RWPE2 (cell line): ENCODE measurements around the gene TPGS2.
A peak's percentile ranks its signal among the peaks of the same experiment; 100 is the strongest.

Source experiments
- ATAC-seq: fragments of 200-7000 bp; cut with Tn5 transposase; 3 replicates; pipeline ENCODE4 v1.9.1; 2021; ENCODE audit warnings: low read depth
- DNase-seq: peaks from one replicate; pipeline ENCODE4 v3.0.0-alpha.2; 2020; ENCODE audit warnings: low spot score
- H3K27ac ChIP-seq: fragments of 450-650 bp; 2 replicates; pipeline ENCODE4 v1.5.1; 2017; ENCODE audit warnings: mild to moderate bottlenecking; ENCODE audit not compliant: poor library complexity, severe bottlenecking
- H3K27me3 ChIP-seq: fragments of 250-450 bp; sonication (Bioruptor Pico); 2 replicates; pipeline ENCODE4 v1.5.1; 2021; ENCODE audit warnings: mild to moderate bottlenecking, moderate library complexity; ENCODE audit not compliant: insufficient read depth, poor library complexity, severe bottlenecking
- H3K36me3 ChIP-seq: fragments of 250-450 bp; sonication (Bioruptor Pico); 2 replicates; pipeline ENCODE4 v1.5.1; 2020; ENCODE audit warnings: low read depth, mild to moderate bottlenecking, moderate library complexity
- H3K4me1 ChIP-seq: fragments of 250-450 bp; sonication (Bioruptor Pico); 2 replicates; pipeline ENCODE4 v1.5.1; 2021; ENCODE audit warnings: mild to moderate bottlenecking, moderate library complexity; ENCODE audit not compliant: insufficient read depth, poor library complexity, severe bottlenecking
- H3K4me3 ChIP-seq: fragments of 250-450 bp; sonication (Bioruptor Pico); 2 replicates; pipeline ENCODE4 v1.5.1; 2021; ENCODE audit warnings: mild to moderate bottlenecking, moderate library complexity; ENCODE audit not compliant: severe bottlenecking
- H3K9me3 ChIP-seq: fragments of 250-450 bp; sonication (Bioruptor Pico); 2 replicates; pipeline ENCODE4 v1.5.1; 2021; ENCODE audit warnings: mild to moderate bottlenecking, moderate library complexity; ENCODE audit not compliant: severe bottlenecking
- CTCF ChIP-seq: fragments of 450-650 bp; IDR thresholded peaks from one replicate; pipeline ENCODE4 v1.5.1; 2017; ENCODE audit warnings: mild to moderate bottlenecking, moderate library complexity; ENCODE audit not compliant: poor library complexity, severe bottlenecking

The TPGS2 gene

DNA sequence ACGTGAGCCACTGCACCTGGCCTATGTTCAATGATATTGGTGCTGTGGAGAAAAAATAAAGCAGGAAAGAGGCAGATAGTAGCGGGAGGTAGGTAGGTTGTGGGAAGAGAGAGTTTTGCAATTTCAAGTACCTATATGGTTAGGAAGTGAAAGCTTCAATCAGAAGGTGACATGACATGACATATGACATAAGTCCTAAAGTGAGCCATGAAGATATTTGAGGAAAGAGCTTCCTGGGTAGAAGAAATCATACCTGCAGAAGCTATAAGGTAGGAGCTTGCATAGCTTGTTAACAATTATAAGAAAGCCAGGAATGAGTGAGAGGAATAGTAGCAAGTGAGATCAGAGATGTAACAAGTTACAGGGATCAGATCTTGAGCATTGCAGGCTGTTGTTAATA is 4.3 kb upstream of the TPGS2 start:
- Histone ChIP-seq H3K27ac (no peak overlapping the region), H3K4me1 (peaks cover 7% of the 10 kb centered on the region), H3K9me3 (no peaks in the 10 kb centered on the region), H3K27me3 (no peaks in the 10 kb centered on the region), H3K36me3 (peaks cover 28% of the 10 kb centered on the region), H3K4me3 (no peak overlapping the region)
- ATAC-seq (no peak), DNase-seq (no peak)
- no peak for TF ChIP-seq CTCF

DNA sequence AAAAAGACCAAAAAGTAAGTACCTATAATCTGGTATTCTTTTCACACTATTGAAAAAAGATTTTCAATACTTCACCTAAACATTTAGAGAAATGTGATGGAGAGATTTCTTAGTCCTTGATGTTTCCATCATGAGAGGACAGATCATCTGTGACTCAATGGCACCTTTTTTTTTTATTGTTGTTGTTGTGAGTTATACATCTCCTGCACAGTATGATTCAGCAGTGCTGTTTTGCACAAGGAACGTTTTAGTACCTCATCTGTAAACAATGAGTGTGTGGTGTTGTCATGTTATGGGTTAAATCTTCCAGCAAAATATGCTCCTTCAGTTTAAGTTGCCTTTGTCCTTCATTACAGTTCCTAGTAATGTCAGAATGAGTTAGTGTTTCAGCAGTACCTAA is 2.3 kb upstream of the TPGS2 start:
- DNase-seq (no peak), ATAC-seq (no peak)
- Histone ChIP-seq H3K9me3 (no peaks in the 10 kb centered on the region), H3K36me3 (peaks cover 17% of the 10 kb centered on the region), H3K27ac (no peak overlapping the region), H3K4me1 (peaks cover 10% of the 10 kb centered on the region), H3K27me3 (no peaks in the 10 kb centered on the region), H3K4me3 (no peak overlapping the region)
- TF ChIP-seq CTCF: no peak

DNA sequence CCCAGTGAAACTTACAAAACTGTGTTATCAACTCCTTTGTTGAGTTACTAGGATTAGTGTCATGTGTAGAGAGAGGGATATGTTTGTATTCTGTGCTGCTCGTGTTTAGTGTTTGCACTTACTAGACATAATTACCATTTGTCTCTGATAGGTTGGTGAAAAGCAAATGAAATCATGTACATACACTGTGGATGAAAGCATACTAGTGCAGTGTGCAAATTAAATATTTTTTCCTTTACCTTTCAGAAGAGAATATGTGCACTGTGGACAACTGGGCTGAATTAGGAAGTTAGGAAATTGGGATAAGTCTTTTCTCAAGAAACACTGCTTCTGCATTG is 1.3 kb upstream of the TPGS2 start:
- no peak overlapping the region for H3K27ac ChIP-seq
- no peaks in the 10 kb centered on the region for H3K27me3 ChIP-seq
- H3K4me3 ChIP-seq: peak overlapping the region; percentile 61
- no peak for TF ChIP-seq CTCF
- H3K4me1 ChIP-seq: peaks cover 10% of the 10 kb centered on the region
- no peaks in the 10 kb centered on the region for H3K9me3 ChIP-seq
- H3K36me3 ChIP-seq: peaks cover 10% of the 10 kb centered on the region
- DNase-seq (no peak), ATAC-seq (no peak)

DNA sequence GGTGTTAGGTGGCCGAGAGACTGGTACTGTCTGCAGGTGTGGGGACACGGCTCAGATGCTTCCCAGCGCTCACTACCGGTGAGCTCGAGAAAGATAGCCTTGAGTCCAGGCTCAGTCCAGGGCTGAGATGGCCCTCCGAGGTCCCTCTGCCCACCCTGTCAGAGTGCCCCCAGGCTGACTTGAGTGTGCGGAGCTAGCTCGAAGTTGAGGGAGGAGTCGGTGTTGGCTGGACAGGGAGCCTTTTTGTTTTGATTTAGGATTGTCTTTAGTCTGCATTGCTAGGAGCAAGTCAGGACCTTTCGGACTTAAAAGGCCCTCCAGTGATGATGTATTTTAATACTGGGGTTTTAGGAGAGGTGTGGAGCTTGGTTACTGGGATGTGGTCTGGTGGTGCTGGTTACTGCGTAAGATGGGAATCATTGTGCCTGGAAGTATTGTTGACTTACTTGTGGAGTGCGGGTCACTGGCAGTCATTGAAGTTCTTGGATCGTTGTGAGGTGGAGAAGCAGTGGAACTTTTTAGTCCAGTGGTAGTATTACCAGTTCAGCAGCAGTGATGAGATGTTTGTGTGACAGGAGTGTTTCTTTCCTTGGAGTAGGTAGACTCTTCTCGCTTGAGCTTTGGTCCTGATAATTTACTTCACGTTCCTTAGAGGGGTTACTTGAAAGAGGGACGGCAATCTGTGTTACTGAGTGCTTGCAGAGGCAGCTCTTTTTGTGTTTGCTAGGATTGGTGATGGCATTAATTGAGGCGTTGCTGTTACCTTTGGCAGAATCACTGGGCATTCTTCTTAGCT is 758 bp upstream of the TPGS2 start:
- ATAC-seq (peak; percentile 3; the same call in 2 of the 3 replicates), DNase-seq (no peak)
- no peaks in the 10 kb centered on the region for H3K27me3 ChIP-seq
- H3K27ac ChIP-seq: peak overlapping the region; percentile 55
- no peaks in the 10 kb centered on the region for H3K9me3 ChIP-seq
- TF ChIP-seq CTCF: peak; percentile 49
- peaks cover 10% of the 10 kb centered on the region for H3K4me1 ChIP-seq
- H3K4me3 ChIP-seq: peak overlapping the region; percentile 61
- peaks cover 5% of the 10 kb centered on the region for H3K36me3 ChIP-seq

- ATAC-seq: peak; percentile 14
- TF ChIP-seq CTCF: no peak
- Histone ChIP-seq H3K4me3 (peak overlapping the region; percentile 61), H3K9me3 (no peaks in the 10 kb centered on the region), H3K36me3 (peaks cover 13% of the 10 kb centered on the region), H3K27ac (peak overlapping the region; percentile 55), H3K27me3 (no peaks in the 10 kb centered on the region), H3K4me1 (peaks cover 10% of the 10 kb centered on the region)
- no peak for DNase-seq
These were observed 609 bp downstream of the TPGS2 start for GRCh38 chr18:36828157-36828629.
